IMR-90 (cell line): ENCODE results near the gene MPV17. TPM values are rescaled to one million over a fixed set of nuclear protein-coding genes. Genes with fewer than 3 reads are reported as not detected.
"Not testable (repeated sequence)": the region's sequence is repeated elsewhere in the genome, so short reads cannot be mapped to it uniquely, and the experiment has no call there.

Source experiments
- ATAC-seq: fragments of 200-7000 bp; cut with Tn5 transposase; 2 replicates; pipeline ENCODE4 v1.9.1; 2020; ENCODE audit warnings: low read depth, mild to moderate bottlenecking, moderate library complexity
- BruUV-seq: library from RNA; stranded (reverse); fragments of 400-500 nt; replicated peaks from 2 replicates; lab custom pipeline; 2021; lab: Mats Ljungman, UMichigan
- CTCF ChIA-PET: fragments of 300-600 bp; formaldehyde crosslinking; extraction: SDS; loops from one replicate; lab custom pipeline; 2021; ENCODE audit warnings: antibody characterized with exemption; lab: Yijun Ruan, JAX
- POLR2A ChIA-PET: fragments of 300-600 bp; sonication (Branson Sonifier 250); formaldehyde crosslinking; loops from one replicate; lab custom pipeline; 2022; ENCODE audit warnings: antibody characterized with exemption; ENCODE audit not compliant: unreplicated experiment; lab: Charles Lee
- DNase-seq: peaks from one replicate; pipeline ENCODE4 v3.0.0; 2013
- H2AFZ ChIP-seq: replicated peaks from 2 replicates; pipeline ENCODE3; 2013; ENCODE audit warnings: low read length, mild to moderate bottlenecking; ENCODE audit not compliant: poor library complexity
- H2AK5ac ChIP-seq: 2 replicates; pipeline ENCODE4 v1.6.1; 2013; ENCODE audit warnings: low read depth, low read length, inconsistent platforms
- H2AK9ac ChIP-seq: replicated peaks from 2 replicates; pipeline ENCODE3; 2013; ENCODE audit warnings: mild to moderate bottlenecking, low read depth, low read length, moderate library complexity; ENCODE audit not compliant: poor library complexity
- H2BK120ac ChIP-seq: 2 replicates; pipeline ENCODE4 v1.6.1; 2013; ENCODE audit warnings: low read depth, low read length, inconsistent platforms
- H2BK15ac ChIP-seq: 3 replicates; pipeline ENCODE4 v1.6.1; 2013; ENCODE audit warnings: low read depth, low read length, inconsistent platforms
- H2BK20ac ChIP-seq: 2 replicates; pipeline ENCODE4 v1.6.1; 2013; ENCODE audit warnings: low read depth, mild to moderate bottlenecking, inconsistent platforms, low read length, moderate library complexity
- H2BK5ac ChIP-seq: 2 replicates; pipeline ENCODE4 v1.6.1; 2013; ENCODE audit warnings: mild to moderate bottlenecking, low read depth, low read length, inconsistent platforms; ENCODE audit not compliant: poor library complexity, severe bottlenecking
- H3K14ac ChIP-seq: replicated peaks from 2 replicates; pipeline ENCODE4 v1.6.1; 2013; ENCODE audit warnings: low read depth, low read length, inconsistent platforms
- H3K18ac ChIP-seq: 2 replicates; pipeline ENCODE4 v1.6.1; 2013; ENCODE audit warnings: low read depth, low read length, control low read depth
- H3K23ac ChIP-seq: 2 replicates; pipeline ENCODE4 v1.6.1; 2013; ENCODE audit warnings: low read depth, low read length, inconsistent platforms
- H3K27ac ChIP-seq: 2 replicates; pipeline ENCODE4 v1.5.1; 2013; ENCODE audit warnings: mild to moderate bottlenecking, control low read depth, low read length; ENCODE audit not compliant: insufficient read depth
- H3K27me3 ChIP-seq: 2 replicates; pipeline ENCODE4 v1.6.1; 2013; ENCODE audit warnings: low read length; ENCODE audit not compliant: control insufficient read depth, insufficient read depth
- H3K36me3 ChIP-seq: 2 replicates; pipeline ENCODE4 v1.6.1; 2013; ENCODE audit warnings: low read length, mixed read lengths; ENCODE audit not compliant: control insufficient read depth, insufficient read depth
- H3K4ac ChIP-seq: 2 replicates; pipeline ENCODE4 v1.6.1; 2013; ENCODE audit warnings: low read depth, low read length, inconsistent platforms
- H3K4me1 ChIP-seq: 2 replicates; pipeline ENCODE4 v1.6.1; 2013; ENCODE audit warnings: low read length, mixed read lengths; ENCODE audit not compliant: control insufficient read depth, insufficient read depth
- H3K4me2 ChIP-seq: 2 replicates; pipeline ENCODE4 v1.6.1; 2013; ENCODE audit warnings: low read depth, mild to moderate bottlenecking, control low read depth, low read length, moderate library complexity
- H3K4me3 ChIP-seq: 2 replicates; pipeline ENCODE4 v1.5.1; 2013; ENCODE audit warnings: low read depth, mild to moderate bottlenecking, control low read depth, low read length, moderate library complexity; ENCODE audit not compliant: insufficient read depth
- H3K56ac ChIP-seq: 2 replicates; pipeline ENCODE4 v1.6.1; 2013; ENCODE audit warnings: low read length, inconsistent platforms; ENCODE audit not compliant: insufficient read depth; ENCODE audit errors: extremely low read depth
- H3K79me1 ChIP-seq, 2 experiments: 2 replicates each; pipeline ENCODE4 v1.6.1; 2013; ENCODE audit warnings: low read length in 2 of 2, inconsistent platforms in 1 of 2, low read depth in 1 of 2
- H3K9ac ChIP-seq: 2 replicates; pipeline ENCODE4 v1.6.1; 2013; ENCODE audit warnings: low read depth, low read length, control low read depth
- H3K9me1 ChIP-seq: 2 replicates; pipeline ENCODE4 v1.6.1; 2013; ENCODE audit warnings: low read length, inconsistent platforms; ENCODE audit not compliant: insufficient read depth
- H3K9me3 ChIP-seq: 2 replicates; pipeline ENCODE4 v1.6.1; 2013; ENCODE audit warnings: low read length; ENCODE audit not compliant: control insufficient read depth, insufficient read depth
- H4K20me1 ChIP-seq: 2 replicates; pipeline ENCODE4 v1.6.1; 2013; ENCODE audit warnings: low read length, inconsistent platforms; ENCODE audit not compliant: insufficient read depth
- H4K5ac ChIP-seq: 2 replicates; pipeline ENCODE4 v1.6.1; 2013; ENCODE audit warnings: mild to moderate bottlenecking, low read depth, low read length, control low read depth
- H4K8ac ChIP-seq, 2 experiments: 2 replicates each; pipeline ENCODE4 v1.6.1; 2013; ENCODE audit warnings: low read depth in 2 of 2, low read length in 2 of 2, control low read depth in 1 of 2, inconsistent platforms in 1 of 2
- H4K91ac ChIP-seq: 2 replicates; pipeline ENCODE4 v1.6.1; 2013; ENCODE audit warnings: low read depth, low read length, inconsistent platforms; ENCODE audit not compliant: insufficient read depth
- ELK1 ChIP-seq: fragments of 150-350 bp; IDR thresholded peaks from 2 replicates; pipeline ENCODE4 v1.6.1; 2016; ENCODE audit warnings: low read depth, mild to moderate bottlenecking, low read length, moderate library complexity, borderline replicate concordance
- MAFK ChIP-seq: IDR thresholded peaks from 2 replicates; pipeline ENCODE4 v1.6.1; 2012; ENCODE audit warnings: low read depth, low read length, improper control_type of control experiment
- RFX5 ChIP-seq: IDR thresholded peaks from 2 replicates; pipeline ENCODE4 v1.8.0; 2012; ENCODE audit warnings: low read depth, mild to moderate bottlenecking, low read length, moderate library complexity
- SMC3 ChIP-seq: fragments of 150-350 bp; IDR thresholded peaks from 2 replicates; pipeline ENCODE4 v1.6.1; 2016; ENCODE audit warnings: low read depth, mild to moderate bottlenecking, antibody characterized with exemption, low read length, moderate library complexity
- WGBS, 2 experiments: methylation state at CpG; one replicate each; pipeline versions ENCODE4 v1.1.5 to v1.1.7; 2013; ENCODE audit warnings: missing lambda C conversion rate in 2 of 2; ENCODE audit not compliant: insufficient read length in 1 of 2; ENCODE audit errors: extremely low coverage in 2 of 2; 5-methylcytosine and 5-hydroxymethylcytosine counted together
- dilution Hi-C: fragments of 300-500 bp; cut with HindIII; formaldehyde crosslinking; loops from one replicate; pipeline ENCODE4 v1.14.3; 2018; ENCODE audit warnings: low sequenced_read_pairs; ENCODE audit not compliant: unreplicated experiment
- in situ Hi-C: fragments of 300-500 bp; cut with MboI; formaldehyde crosslinking; loops from 3 replicates; pipeline ENCODE4 v1.14.3; 2019; ENCODE audit warnings: low sequenced_read_pairs, inconsistent platforms, mixed read lengths
- intact Hi-C: fragments of 100-400 bp; cut with micrococcal nuclease; formaldehyde crosslinking; loops from 2 replicates; pipeline ENCODE4 v1.10.0; 2022
- polyA plus RNA-seq, 3 experiments: library from polyadenylated mRNA; depleted of rRNA; stranded (reverse); fragments of >200 nt; gene quantifications; 2 replicates each; pipeline ENCODE4 v1.2.3, GENCODE V29; 2012; ENCODE audit warnings: low replicate concordance in 1 of 3
- total RNA-seq: library from RNA; depleted of rRNA; stranded (reverse); fragments of >200 nt; gene quantifications from 2 replicates; pipeline ENCODE4 v1.2.3, GENCODE V29; 2012

The MPV17 gene
- total and polyA plus RNA-seq, 2 of the 4 experiments (the other 2 are of a cell fraction) = 70.4 to 160 TPM

- Histone ChIP-seq H3K4me2 (peak overlapping the region; percentile 35; the same call in 1 of the 2 replicates), H3K56ac (no peak overlapping the region), H3K36me3 (no peaks in the 10 kb centered on the region), H3K27me3 (no peaks in the 10 kb centered on the region), H4K5ac (no peak overlapping the region), H3K4me1 (peaks cover 8% of the 10 kb centered on the region), H4K20me1 (no peaks in the 10 kb centered on the region; the same call in 1 of the 2 replicates), H2AK9ac (peak overlapping the region; percentile 50), H3K4me3 (no peak overlapping the region), H2AFZ (no peak overlapping the region), H3K23ac (0 out of 2 replicates have a peak overlapping the region, but pooled peaks have one; percentile 45), H3K18ac (no peak overlapping the region), H3K9ac (no peak overlapping the region), H3K9me3 (no peaks in the 10 kb centered on the region), H2BK120ac (no peak overlapping the region), H2AK5ac (peak overlapping the region; percentile 24; the same call in 1 of the 2 replicates), H2BK5ac (peak overlapping the region; percentile 33), H4K8ac (no peak overlapping the region), H3K27ac (no peak overlapping the region), H3K4ac (no peak overlapping the region), H3K79me1 (peaks cover 21 to 50% of the 10 kb centered on the region in 2 experiments), H3K9me1 (no peaks in the 10 kb centered on the region; the same call in 1 of the 2 replicates), H2BK20ac (no peak overlapping the region), H3K14ac (no peak overlapping the region), H4K91ac (no peak overlapping the region), H2BK15ac (no peak overlapping the region)
- DNase-seq = peak; percentile 58
- ATAC-seq = no peak
- WGBS, 2 experiments = 80% methylated on average over 1 of the region's 7 CpGs; no CpG with 5 or more reads in 1 of the 2 experiments
- no peak for TF ChIP-seq MAFK
- TF ChIP-seq RFX5 = no peak
- no peak for TF ChIP-seq SMC3
- no peak for TF ChIP-seq ELK1
- ChIA-PET CTCF (interaction anchor here (0.6 kb wide), 1 partner anchor 16 kb away, joined by 3 read pairs; no protein-coding TSS in a partner anchor), POLR2A (no interaction called here)
- BruUV-seq = no TSS peak
- intact Hi-C loops (no loop called here), dilution Hi-C loops (no loop called here), in situ Hi-C loops (no loop called here)
Observed at GRCh38 chr2:27353762-27354596, 31.1 kb upstream of the MPV17 start.

GRCh38 chr2:27353386-27353761 is 30.5 kb upstream of the MPV17 start:
- H3K9ac ChIP-seq, H2AK9ac ChIP-seq, DNase-seq, H3K23ac ChIP-seq, intact Hi-C loops, H4K20me1 ChIP-seq, H3K27ac ChIP-seq, in situ Hi-C loops, H3K4me2 ChIP-seq, H4K5ac ChIP-seq, H3K18ac ChIP-seq, H3K36me3 ChIP-seq, H2BK15ac ChIP-seq, CTCF ChIA-PET, BruUV-seq, H3K14ac ChIP-seq, H3K4me1 ChIP-seq, H2BK20ac ChIP-seq, H2AFZ ChIP-seq, dilution Hi-C loops, H2AK5ac ChIP-seq, H3K27me3 ChIP-seq, H3K56ac ChIP-seq, H3K4me3 ChIP-seq, H3K9me3 ChIP-seq, H4K91ac ChIP-seq, H4K8ac ChIP-seq, H3K9me1 ChIP-seq, POLR2A ChIA-PET, H3K4ac ChIP-seq, ATAC-seq, H2BK5ac ChIP-seq, H2BK120ac ChIP-seq: not testable (repeated sequence)
- WGBS, 2 experiments = no CpG with 5 or more reads among the region's 5 CpGs
- H3K79me1 ChIP-seq = peaks cover 24 to 51% of the 10 kb centered on the region in 2 experiments
